RWPE1 (cell line): ENCODE data around the gene SEMA3E.

Source experiments
- CTCF ChIA-PET: fragments of 350-600 bp; sonication (Branson Sonifier 250); formaldehyde crosslinking; extraction: SDS; loops from one replicate; lab custom pipeline; 2021; lab: Yijun Ruan, JAX
- POLR2A ChIA-PET: fragments of 400-600 bp; formaldehyde crosslinking; extraction: SDS; loops from one replicate; lab custom pipeline; 2020; ENCODE audit warnings: antibody characterized with exemption; ENCODE audit not compliant: low non-redundant PET; lab: Yijun Ruan, JAX
- DNase-seq: peaks from one replicate; pipeline ENCODE4 v3.0.0; 2012; ENCODE audit warnings: low spot score
- H3K27ac ChIP-seq: fragments of 450-650 bp; 2 replicates; pipeline ENCODE4 v1.5.1; 2017
- TF ChIP-seq, protein P1 (sequence below): fragments of 450-650 bp; conservative IDR thresholded peaks from 2 replicates; pipeline ENCODE4 v1.5.1; 2017; ENCODE audit warnings: low read depth, mild to moderate bottlenecking

The SEMA3E gene

DNA sequence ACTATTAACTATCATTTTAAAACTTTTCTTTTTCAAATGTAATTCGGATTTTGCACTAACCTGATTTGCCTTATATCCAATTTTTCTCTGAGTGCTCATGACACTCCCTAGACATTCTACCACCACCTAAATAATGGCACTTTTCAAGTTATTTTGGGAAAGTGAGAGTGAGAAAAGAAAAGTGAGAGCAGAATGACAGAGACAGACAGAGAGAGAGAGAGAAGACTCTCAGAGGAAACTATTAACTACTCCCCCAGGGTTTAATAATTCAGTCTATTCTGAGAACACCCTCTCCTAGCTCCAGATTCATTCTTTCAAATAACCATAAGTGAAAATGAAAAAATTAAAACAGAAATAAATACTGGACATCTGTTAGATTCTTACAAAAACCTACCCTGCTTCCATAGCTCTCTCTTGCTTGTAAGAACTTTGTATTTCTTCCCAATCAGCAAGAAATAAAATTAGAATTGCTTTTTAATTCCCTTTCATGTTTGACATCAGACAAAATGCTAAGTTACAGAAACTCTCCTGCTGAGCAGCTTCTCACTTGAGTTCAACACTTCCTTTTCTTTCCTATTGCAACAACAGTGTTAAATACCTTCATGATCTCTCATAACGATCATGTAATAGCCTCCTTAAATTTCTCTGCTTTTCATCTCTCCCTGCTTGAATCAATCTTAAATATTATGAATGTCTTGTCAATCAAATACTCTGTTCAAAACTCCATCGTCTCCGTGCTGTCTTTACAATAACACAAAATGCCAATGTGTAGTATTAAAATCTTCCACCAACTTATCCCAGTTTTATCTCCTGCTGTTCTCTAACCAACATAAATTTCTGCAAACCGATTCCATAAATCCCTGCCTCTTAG lies 191.7 kb downstream of the SEMA3E start:
- no peak for DNase-seq
- TF ChIP-seq, protein P1, sequence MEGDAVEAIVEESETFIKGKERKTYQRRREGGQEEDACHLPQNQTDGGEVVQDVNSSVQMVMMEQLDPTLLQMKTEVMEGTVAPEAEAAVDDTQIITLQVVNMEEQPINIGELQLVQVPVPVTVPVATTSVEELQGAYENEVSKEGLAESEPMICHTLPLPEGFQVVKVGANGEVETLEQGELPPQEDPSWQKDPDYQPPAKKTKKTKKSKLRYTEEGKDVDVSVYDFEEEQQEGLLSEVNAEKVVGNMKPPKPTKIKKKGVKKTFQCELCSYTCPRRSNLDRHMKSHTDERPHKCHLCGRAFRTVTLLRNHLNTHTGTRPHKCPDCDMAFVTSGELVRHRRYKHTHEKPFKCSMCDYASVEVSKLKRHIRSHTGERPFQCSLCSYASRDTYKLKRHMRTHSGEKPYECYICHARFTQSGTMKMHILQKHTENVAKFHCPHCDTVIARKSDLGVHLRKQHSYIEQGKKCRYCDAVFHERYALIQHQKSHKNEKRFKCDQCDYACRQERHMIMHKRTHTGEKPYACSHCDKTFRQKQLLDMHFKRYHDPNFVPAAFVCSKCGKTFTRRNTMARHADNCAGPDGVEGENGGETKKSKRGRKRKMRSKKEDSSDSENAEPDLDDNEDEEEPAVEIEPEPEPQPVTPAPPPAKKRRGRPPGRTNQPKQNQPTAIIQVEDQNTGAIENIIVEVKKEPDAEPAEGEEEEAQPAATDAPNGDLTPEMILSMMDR, result no peak
- POLR2A ChIA-PET, result no interaction called here
- no peak overlapping the region for H3K27ac ChIP-seq
- CTCF ChIA-PET, result no interaction called here

DNA sequence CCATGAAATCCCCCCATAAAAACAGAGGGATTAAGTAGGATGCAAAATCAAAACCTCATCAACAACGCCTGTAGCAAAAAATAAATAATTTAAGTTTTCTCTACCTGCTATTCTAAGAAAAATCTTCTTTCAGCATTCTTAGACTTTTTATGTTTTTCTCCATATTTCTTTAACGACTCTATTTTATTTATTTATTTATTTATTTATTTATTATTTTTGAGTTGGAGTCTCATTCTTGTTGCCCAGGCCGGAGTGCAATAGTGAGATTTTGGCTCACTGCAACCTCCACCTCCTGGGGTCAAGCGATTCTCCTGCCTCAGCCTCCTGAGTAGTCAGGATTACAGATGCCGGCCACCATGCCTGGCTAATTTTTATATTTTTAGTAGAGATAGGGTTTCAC lies 192.5 kb downstream of the SEMA3E start:
- H3K27ac ChIP-seq, result no peak overlapping the region
- ChIA-PET POLR2A (no interaction called here), CTCF (no interaction called here)
- DNase-seq, result no peak
- TF ChIP-seq, protein P1, result no peak

DNA sequence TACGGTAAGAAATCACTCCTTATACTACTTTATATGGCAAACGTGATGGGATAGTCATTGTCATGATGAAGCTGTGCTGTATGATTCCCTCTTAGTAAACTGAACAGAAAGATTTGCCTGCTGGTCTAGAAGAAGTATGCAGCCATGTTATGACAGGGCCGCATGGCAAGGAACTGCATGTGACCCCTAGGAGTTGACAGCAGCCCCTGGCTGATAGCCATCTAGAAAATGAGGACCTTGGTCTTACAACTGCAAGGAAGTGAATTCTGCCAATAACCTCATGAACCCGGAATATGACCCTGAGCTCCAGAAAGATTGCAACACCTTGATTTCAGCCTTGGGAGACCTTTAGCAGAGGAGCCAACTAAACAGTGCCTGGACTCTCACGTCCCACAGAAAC lies 193.3 kb downstream of the SEMA3E start:
- TF ChIP-seq, protein P1, result no peak
- CTCF ChIA-PET, result interaction anchor here (0.6 kb wide), 1 partner anchor 265 kb away, joined by 3 read pairs; no protein-coding TSS in a partner anchor
- no peak overlapping the region for H3K27ac ChIP-seq
- DNase-seq, result no peak
- POLR2A ChIA-PET, result no interaction called here

DNA sequence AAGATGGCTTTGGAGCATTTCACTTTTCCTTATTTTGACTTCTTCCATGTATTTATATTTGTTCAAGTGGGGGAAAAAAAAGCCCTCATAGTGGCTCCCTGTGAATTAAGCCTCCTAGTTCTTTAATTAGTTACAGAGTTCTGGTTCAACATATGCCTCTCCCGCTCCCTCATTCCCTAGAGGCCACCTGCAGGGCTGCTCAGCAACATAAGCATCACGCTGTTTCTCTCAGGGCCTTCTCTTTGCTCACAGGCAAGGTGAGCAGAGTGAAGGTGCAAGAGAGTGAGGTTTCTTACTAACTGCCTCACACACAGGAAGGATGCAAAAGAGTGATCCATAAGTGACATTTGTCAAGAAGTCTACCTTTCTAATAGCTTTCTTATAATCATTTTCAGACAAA lies 196.7 kb downstream of the SEMA3E start:
- POLR2A ChIA-PET, result no interaction called here
- no peak for DNase-seq

DNA sequence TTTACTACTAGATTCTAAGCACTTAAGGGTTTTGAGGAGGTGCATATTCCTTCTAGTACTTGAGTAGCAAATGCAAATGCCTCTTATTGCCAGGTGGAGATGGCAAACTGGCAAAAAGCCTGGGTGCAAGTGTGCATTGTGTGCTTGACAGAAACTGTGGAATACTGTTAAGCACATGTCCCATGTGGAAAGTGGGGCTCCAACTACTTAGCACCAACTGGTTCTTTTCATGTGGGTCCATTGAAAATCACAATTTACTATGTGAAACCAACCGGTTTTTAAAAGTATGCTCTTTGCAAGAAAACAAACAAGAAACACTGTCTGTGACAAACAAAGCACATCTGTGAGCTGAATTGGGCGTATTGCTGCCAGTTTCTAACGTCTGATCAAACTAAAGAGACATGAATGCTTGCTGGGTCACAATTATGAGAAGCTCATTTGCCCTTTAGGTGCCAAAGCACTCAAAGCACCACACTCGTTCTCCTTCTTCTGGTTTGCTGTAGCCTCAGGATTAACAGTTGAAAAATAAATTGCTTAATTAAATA lies 197.4 kb downstream of the SEMA3E start:
- H3K27ac ChIP-seq, result no peak overlapping the region
- ChIA-PET CTCF (no interaction called here), POLR2A (no interaction called here)
- no peak for DNase-seq
- TF ChIP-seq, protein P1, result no peak

More for the DNA sequence above, 196.7 kb downstream of the SEMA3E start:
- TF ChIP-seq, protein P1, result no peak
- H3K27ac ChIP-seq, result no peak overlapping the region
- CTCF ChIA-PET, result no interaction called here

DNA sequence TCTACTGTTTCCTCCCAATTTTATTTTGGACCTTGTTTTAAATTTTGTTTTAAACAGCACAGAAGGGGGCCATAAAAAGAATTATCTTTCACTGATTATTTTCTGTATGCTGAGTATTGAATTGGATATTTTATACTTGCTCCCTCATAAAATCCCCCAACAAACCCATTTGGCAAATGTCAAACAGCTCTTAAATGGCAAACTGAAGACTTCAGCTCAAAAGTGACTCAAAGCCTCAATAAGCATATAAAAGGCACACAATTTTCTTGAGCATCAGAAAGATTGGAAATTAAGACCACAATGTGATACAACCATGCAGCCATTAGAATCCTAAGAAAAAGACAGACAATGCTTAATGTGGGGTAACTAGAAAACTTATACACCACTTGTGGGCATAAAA lies 199.2 kb downstream of the SEMA3E start:
- ChIA-PET POLR2A (no interaction called here), CTCF (interaction anchor here (0.6 kb wide), 1 partner anchor 374 kb away, joined by 3 read pairs; no protein-coding TSS in a partner anchor)
- TF ChIP-seq, protein P1, result no peak

More for the DNA sequence above, 199.2 kb downstream of the SEMA3E start:
- no peak overlapping the region for H3K27ac ChIP-seq
- no peak for DNase-seq
